Measurements from ENCODE around the gene SLC44A1. TPM values are rescaled to one million over a fixed set of nuclear protein-coding genes. Genes with fewer than 3 reads are reported as not detected.

SLC44A1 gene
- polyA plus RNA-seq, 1 of the 3 experiments (the other 2 are of a cell fraction) = 4.5 TPM

DNA sequence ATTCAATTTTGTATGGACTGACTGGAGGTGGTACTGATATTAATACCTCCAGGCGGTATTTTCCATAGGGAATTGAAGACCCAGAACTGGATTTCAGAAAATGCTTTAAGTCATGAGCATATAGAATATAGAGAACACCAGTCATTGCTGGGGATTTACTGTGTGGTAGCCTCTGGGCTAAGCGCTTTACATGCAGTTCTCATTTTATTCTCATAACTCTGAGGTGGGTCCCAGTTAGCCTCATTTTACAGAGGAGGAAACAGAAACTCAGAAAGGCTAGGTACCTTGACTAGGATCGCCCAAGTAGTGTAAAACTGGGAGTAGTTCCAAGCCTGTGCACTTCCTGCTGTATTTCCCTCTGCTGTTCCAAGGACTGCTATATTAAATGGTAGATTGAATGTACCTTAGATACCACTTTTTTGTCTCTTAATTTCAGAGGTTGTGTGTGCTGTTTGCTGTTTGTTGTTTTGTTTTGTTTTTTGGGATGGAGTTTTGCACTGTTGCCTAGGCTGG lies 13.8 kb downstream of the SLC44A1 start:
- POLR2A ChIA-PET = no interaction called here

DNA sequence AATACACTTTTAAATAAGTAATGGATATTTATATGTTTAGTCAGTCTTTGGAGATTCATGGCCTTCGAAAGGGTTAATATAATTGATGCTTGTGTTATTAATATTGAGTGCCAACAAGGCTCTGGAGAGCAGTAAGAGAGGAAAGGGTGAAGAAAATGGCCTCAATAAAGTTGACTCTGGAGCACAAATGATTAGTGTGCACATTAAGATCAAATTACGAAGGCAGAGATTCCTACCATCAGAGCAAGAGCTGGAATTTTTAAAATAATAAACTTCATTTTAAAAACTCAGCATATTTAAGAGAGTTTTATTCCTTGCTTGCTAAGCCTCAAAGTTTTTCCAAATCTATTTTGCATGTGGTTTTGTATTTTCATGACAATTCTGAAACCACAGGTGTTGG lies 14.8 kb downstream of the SLC44A1 start:
- Histone ChIP-seq H4K20me1 (ENCODE audit: insufficient read depth) (no peaks in the 10 kb centered on the region), H3K4me1 (ENCODE audit: control insufficient read depth in 1 of 2, insufficient read depth in 2 of 2, low read depth in 1 of 2, low read length in 1 of 2) (peaks cover 0 to 13% of the 10 kb centered on the region in 2 experiments; a peak in 1 of 4 replicates), H3K4me3 (ENCODE audit: low read depth in 2 of 2, low read length in 1 of 2) (no peak overlapping the region), H3K9me3 (no peaks in the 10 kb centered on the region), H3K9ac (no peak overlapping the region), H3K79me2 (ENCODE audit: insufficient read depth) (peaks cover 21% of the 10 kb centered on the region; the same call in 1 of the 2 replicates), H2AFZ (ENCODE audit: low read depth) (0 out of 2 replicates have a peak overlapping the region, but pooled peaks have one; percentile 8), H3K9me2 (no peaks in the 10 kb centered on the region), H3K27ac (ENCODE audit: low read depth in 2 of 2, low read length in 1 of 2) (no peak overlapping the region), H3K4me2 (0 out of 2 replicates have a peak overlapping the region, but pooled peaks have one; percentile 20), H3F3A (replicated peaks; ENCODE audit: insufficient read depth) (peaks cover 7% of the 10 kb centered on the region), H3K36me3 (replicated peaks in 1 of 2; ENCODE audit: control insufficient read depth in 1 of 2, insufficient read depth in 2 of 2, low read length in 1 of 2) (no peaks in the 10 kb centered on the region), H3K27me3 (ENCODE audit: insufficient read depth) (no peaks in the 10 kb centered on the region)
- DNase-seq = no peak
- CTCF ChIA-PET = no interaction called here
- no peak for TF ChIP-seq RAD21 (IDR thresholded peaks at IDR 0.05; ENCODE audit: low read length)
- TF ChIP-seq FOXM1 (IDR thresholded peaks at IDR 0.05; ENCODE audit: low read depth) = no peak
- no peak for TF ChIP-seq YY1 (IDR thresholded peaks at IDR 0.05; ENCODE audit: low read depth)
- no peak for TF ChIP-seq SMC3 (IDR thresholded peaks at IDR 0.05; ENCODE audit: low read depth, low read length)
- no peak for TF ChIP-seq TEAD4 (IDR thresholded peaks at IDR 0.05; ENCODE audit: borderline replicate concordance, insufficient read depth)
- TF ChIP-seq NFIC (IDR thresholded peaks at IDR 0.05; ENCODE audit: borderline replicate concordance) = no peak
- TF ChIP-seq RFX5 (IDR thresholded peaks at IDR 0.05; ENCODE audit: low read length) = no peak
- no peak for TF ChIP-seq GATA2 (CRISPR knock-in tag; IDR thresholded peaks at IDR 0.05)
- no peak for TF ChIP-seq POLR2AphosphoS5 (IDR thresholded peaks at IDR 0.05; ENCODE audit: low read depth, low read length)
- no peak for TF ChIP-seq TAF1 (IDR thresholded peaks at IDR 0.05; ENCODE audit: borderline replicate concordance, low read depth, low read length)
- TF ChIP-seq RXRA (IDR thresholded peaks at IDR 0.05; ENCODE audit: borderline replicate concordance, low read depth) = no peak
- no peak for TF ChIP-seq ELF1 (IDR thresholded peaks at IDR 0.05)
- TF ChIP-seq, protein P1, sequence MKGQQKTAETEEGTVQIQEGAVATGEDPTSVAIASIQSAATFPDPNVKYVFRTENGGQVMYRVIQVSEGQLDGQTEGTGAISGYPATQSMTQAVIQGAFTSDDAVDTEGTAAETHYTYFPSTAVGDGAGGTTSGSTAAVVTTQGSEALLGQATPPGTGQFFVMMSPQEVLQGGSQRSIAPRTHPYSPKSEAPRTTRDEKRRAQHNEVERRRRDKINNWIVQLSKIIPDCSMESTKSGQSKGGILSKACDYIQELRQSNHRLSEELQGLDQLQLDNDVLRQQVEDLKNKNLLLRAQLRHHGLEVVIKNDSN (IDR thresholded peaks at IDR 0.05; ENCODE audit: borderline replicate concordance, low read depth) = no peak
- TF ChIP-seq, protein P2, sequence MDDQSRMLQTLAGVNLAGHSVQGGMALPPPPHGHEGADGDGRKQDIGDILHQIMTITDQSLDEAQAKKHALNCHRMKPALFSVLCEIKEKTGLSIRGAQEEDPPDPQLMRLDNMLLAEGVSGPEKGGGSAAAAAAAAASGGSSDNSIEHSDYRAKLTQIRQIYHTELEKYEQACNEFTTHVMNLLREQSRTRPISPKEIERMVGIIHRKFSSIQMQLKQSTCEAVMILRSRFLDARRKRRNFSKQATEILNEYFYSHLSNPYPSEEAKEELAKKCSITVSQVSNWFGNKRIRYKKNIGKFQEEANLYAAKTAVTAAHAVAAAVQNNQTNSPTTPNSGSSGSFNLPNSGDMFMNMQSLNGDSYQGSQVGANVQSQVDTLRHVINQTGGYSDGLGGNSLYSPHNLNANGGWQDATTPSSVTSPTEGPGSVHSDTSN (IDR thresholded peaks at IDR 0.05) = no peak
- TF ChIP-seq RCOR1 (IDR thresholded peaks at IDR 0.05; ENCODE audit: low read length) = no peak
- no peak for TF ChIP-seq TCF12 (IDR thresholded peaks at IDR 0.05)
- TF ChIP-seq, protein P3, sequence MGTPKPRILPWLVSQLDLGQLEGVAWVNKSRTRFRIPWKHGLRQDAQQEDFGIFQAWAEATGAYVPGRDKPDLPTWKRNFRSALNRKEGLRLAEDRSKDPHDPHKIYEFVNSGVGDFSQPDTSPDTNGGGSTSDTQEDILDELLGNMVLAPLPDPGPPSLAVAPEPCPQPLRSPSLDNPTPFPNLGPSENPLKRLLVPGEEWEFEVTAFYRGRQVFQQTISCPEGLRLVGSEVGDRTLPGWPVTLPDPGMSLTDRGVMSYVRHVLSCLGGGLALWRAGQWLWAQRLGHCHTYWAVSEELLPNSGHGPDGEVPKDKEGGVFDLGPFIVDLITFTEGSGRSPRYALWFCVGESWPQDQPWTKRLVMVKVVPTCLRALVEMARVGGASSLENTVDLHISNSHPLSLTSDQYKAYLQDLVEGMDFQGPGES (IDR thresholded peaks at IDR 0.05; ENCODE audit: low read depth, low read length) = no peak
- TF ChIP-seq NRF1 (IDR thresholded peaks at IDR 0.05; ENCODE audit: low read depth, low read length) = no peak
- TF ChIP-seq, protein P4, sequence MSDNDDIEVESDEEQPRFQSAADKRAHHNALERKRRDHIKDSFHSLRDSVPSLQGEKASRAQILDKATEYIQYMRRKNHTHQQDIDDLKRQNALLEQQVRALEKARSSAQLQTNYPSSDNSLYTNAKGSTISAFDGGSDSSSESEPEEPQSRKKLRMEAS (IDR thresholded peaks at IDR 0.05; ENCODE audit: low read depth) = no peak
- TF ChIP-seq, protein P5, sequence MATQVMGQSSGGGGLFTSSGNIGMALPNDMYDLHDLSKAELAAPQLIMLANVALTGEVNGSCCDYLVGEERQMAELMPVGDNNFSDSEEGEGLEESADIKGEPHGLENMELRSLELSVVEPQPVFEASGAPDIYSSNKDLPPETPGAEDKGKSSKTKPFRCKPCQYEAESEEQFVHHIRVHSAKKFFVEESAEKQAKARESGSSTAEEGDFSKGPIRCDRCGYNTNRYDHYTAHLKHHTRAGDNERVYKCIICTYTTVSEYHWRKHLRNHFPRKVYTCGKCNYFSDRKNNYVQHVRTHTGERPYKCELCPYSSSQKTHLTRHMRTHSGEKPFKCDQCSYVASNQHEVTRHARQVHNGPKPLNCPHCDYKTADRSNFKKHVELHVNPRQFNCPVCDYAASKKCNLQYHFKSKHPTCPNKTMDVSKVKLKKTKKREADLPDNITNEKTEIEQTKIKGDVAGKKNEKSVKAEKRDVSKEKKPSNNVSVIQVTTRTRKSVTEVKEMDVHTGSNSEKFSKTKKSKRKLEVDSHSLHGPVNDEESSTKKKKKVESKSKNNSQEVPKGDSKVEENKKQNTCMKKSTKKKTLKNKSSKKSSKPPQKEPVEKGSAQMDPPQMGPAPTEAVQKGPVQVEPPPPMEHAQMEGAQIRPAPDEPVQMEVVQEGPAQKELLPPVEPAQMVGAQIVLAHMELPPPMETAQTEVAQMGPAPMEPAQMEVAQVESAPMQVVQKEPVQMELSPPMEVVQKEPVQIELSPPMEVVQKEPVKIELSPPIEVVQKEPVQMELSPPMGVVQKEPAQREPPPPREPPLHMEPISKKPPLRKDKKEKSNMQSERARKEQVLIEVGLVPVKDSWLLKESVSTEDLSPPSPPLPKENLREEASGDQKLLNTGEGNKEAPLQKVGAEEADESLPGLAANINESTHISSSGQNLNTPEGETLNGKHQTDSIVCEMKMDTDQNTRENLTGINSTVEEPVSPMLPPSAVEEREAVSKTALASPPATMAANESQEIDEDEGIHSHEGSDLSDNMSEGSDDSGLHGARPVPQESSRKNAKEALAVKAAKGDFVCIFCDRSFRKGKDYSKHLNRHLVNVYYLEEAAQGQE (IDR thresholded peaks at IDR 0.05; ENCODE audit: low read depth, low read length) = no peak
- WGBS (ENCODE audit: low lambda C conversion rate) = 91% methylated on average over 2 of the region's 2 CpGs
- POLR2A ChIA-PET = no interaction called here

More for the DNA sequence above, 13.8 kb downstream of the SLC44A1 start:
- Histone ChIP-seq H3F3A (replicated peaks; ENCODE audit: insufficient read depth) (peaks cover 7% of the 10 kb centered on the region), H3K4me2 (no peak overlapping the region), H3K9ac (no peak overlapping the region), H3K4me3 (ENCODE audit: low read depth in 2 of 2, low read length in 1 of 2) (no peak overlapping the region), H4K20me1 (ENCODE audit: insufficient read depth) (no peaks in the 10 kb centered on the region), H2AFZ (ENCODE audit: low read depth) (no peak overlapping the region), H3K4me1 (ENCODE audit: control insufficient read depth in 1 of 2, insufficient read depth in 2 of 2, low read depth in 1 of 2, low read length in 1 of 2) (peaks cover 0 to 13% of the 10 kb centered on the region in 2 experiments; a peak in 1 of 4 replicates), H3K79me2 (ENCODE audit: insufficient read depth) (peaks cover 16% of the 10 kb centered on the region; the same call in 1 of the 2 replicates), H3K27me3 (ENCODE audit: insufficient read depth) (no peaks in the 10 kb centered on the region), H3K9me2 (no peaks in the 10 kb centered on the region), H3K9me3 (no peaks in the 10 kb centered on the region), H3K36me3 (replicated peaks in 1 of 2; ENCODE audit: control insufficient read depth in 1 of 2, insufficient read depth in 2 of 2, low read length in 1 of 2) (no peaks in the 10 kb centered on the region), H3K27ac (ENCODE audit: low read depth in 2 of 2, low read length in 1 of 2) (no peak overlapping the region)
- no peak for DNase-seq
- TF ChIP-seq, protein P2 (IDR thresholded peaks at IDR 0.05) = no peak
- CTCF ChIA-PET = no interaction called here
- WGBS (ENCODE audit: low lambda C conversion rate) = 98% methylated on average over 3 of the region's 3 CpGs
